NCI-H2107 treated with DMSO at 0.1 percent for 48 hours (cell line): ENCODE results near the gene ZBTB47.
A peak's percentile ranks its signal among the peaks of the same experiment; 100 is the strongest.

Experiments used
- DNase-seq: peaks from one replicate; lab custom pipeline; 2025; ENCODE audit not compliant: unreplicated experiment; lab: John Stamatoyannopoulos, UW

ZBTB47 gene

GRCh38 chr3:42664438-42664803 lies 10.9 kb downstream of the ZBTB47 start:
- no peak for DNase-seq

GRCh38 chr3:42665050-42665878 lies 11.8 kb downstream of the ZBTB47 start:
- DNase-seq: no peak

GRCh38 chr3:42666022-42666421 lies 12.5 kb downstream of the ZBTB47 start:
- no peak for DNase-seq

GRCh38 chr3:42666577-42666998 lies 13.1 kb downstream of the ZBTB47 start:
- no peak for DNase-seq

GRCh38 chr3:42667096-42667522 lies 13.6 kb downstream of the ZBTB47 start:
- DNase-seq: no peak

- peak; percentile 47 for DNase-seq
These were observed 14.3 kb downstream of the ZBTB47 start for GRCh38 chr3:42667523-42668412.

- no peak for DNase-seq
These were observed 14.9 kb downstream of the ZBTB47 start for GRCh38 chr3:42668413-42668760.

- no peak for DNase-seq
These were observed 15.3 kb downstream of the ZBTB47 start for GRCh38 chr3:42668793-42669217.

GRCh38 chr3:42670051-42670576 lies 16.6 kb downstream of the ZBTB47 start:
- DNase-seq: no peak

- DNase-seq: no peak
These were observed 17.2 kb downstream of the ZBTB47 start for GRCh38 chr3:42670670-42671069.

GRCh38 chr3:42672515-42672914 lies 19.0 kb downstream of the ZBTB47 start:
- no peak for DNase-seq

- no peak for DNase-seq
These were observed 19.6 kb downstream of the ZBTB47 start for GRCh38 chr3:42673082-42673481.

GRCh38 chr3:42674146-42674545 lies 20.6 kb downstream of the ZBTB47 start:
- DNase-seq: no peak

- no peak for DNase-seq
These were observed 22.4 kb downstream of the ZBTB47 start for GRCh38 chr3:42675909-42676308.

- no peak for DNase-seq
These were observed 24.9 kb downstream of the ZBTB47 start for GRCh38 chr3:42678447-42678846.

- no peak for DNase-seq
These were observed 26.8 kb downstream of the ZBTB47 start for GRCh38 chr3:42680271-42680670.

- DNase-seq: no peak
These were observed 27.3 kb downstream of the ZBTB47 start for GRCh38 chr3:42680806-42681205.

GRCh38 chr3:42681361-42682038 lies 28.0 kb downstream of the ZBTB47 start:
- DNase-seq: no peak

GRCh38 chr3:42682301-42683070 lies 29.0 kb downstream of the ZBTB47 start:
- no peak for DNase-seq

GRCh38 chr3:42683875-42684598 lies 30.5 kb downstream of the ZBTB47 start:
- DNase-seq: no peak
